HG02840 (cell line): ENCODE results near the gene IGIP.
"Not testable (repeated sequence)": the region's sequence is repeated elsewhere in the genome, so short reads cannot be mapped to it uniquely, and the experiment has no call there.

Experiments
- ATAC-seq: cut with Tn5 transposase; IDR thresholded peaks from one replicate; pipeline ENCODE4 v1.9.1; 2021; ENCODE audit warnings: mild to moderate bottlenecking, moderate library complexity, moderate number of reproducible peaks; ENCODE audit not compliant: unreplicated experiment, low FRiP score

The IGIP gene

DNA sequence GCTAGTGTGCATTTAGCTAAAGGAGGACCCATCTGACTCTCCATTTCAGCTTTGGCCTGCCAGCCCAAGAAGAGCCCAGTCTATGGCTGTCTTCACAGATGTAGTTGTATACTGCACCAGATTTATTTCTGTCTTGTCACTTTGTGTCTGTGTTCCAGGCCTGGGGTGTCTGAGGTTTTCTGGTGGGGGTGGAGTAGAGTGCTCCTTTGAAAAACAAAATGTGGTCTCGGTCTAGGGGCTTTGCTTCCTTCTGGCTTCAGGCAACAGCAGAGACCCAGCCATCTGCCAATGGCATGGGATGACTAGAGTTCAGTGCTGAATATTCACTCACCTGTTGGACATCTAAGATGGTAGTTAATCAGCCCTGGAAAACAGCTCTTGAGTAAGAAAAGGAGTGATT, 10.9 kb downstream of the IGIP start:
- no peak for ATAC-seq

DNA sequence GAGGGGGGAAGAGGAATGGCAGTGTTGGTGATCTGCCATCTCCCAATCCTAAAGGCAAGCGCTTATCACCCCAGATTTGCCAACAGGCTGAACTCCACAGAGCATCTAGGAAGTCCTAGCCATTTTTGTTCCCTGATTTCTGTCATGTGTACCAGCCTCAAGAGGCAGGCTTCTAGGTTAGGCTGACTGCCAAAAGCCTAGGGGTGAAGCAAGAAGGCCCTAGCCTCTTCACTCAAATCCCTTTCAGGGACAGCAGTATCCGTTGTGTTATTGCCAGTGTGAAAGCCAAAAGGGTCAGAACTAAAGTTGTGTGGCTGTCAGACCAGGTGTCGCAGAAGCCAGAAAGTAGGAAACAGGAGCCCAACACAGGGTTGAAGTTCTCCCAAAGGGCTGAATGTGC, 14.7 kb downstream of the IGIP start:
- ATAC-seq, result no peak

DNA sequence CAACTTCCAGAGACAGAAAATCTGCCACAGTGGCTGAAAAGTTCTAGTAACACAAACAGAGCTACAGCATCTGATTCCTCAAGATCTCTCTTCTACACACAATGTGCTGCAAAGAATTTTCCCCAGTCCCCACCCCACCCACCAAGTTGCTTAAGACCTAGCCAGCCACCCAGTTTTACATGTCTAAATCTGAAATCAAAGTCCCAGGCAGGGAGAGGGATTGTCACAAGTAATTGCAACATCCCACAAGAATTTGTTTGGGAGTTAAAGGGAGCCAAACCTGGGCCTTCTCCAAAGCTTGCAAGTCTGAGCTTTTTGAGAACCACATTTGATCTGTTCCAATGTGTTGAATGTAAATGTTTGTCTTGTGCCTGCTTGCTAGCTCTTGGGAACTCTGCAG, 15.5 kb downstream of the IGIP start:
- no peak for ATAC-seq

DNA sequence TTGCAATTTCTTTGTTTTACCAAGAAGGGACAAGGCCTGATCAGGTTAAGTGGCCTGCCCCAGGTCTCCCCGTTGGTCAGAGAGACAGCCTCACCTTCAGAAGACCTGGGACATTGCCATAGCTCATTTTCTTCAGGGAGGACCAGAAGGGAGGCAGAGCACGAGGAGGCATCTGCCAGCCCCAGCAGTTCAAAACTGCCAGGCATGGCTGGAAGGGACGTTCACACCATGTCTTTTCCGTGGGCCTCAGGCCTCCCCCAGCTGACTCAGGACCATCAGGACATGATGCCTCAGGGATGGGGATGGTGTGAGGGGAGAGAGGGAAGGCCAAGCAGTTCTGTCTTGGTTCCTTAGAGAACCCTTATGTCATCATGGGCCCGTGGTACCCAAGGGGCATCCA, 16.5 kb downstream of the IGIP start:
- ATAC-seq, result no peak

DNA sequence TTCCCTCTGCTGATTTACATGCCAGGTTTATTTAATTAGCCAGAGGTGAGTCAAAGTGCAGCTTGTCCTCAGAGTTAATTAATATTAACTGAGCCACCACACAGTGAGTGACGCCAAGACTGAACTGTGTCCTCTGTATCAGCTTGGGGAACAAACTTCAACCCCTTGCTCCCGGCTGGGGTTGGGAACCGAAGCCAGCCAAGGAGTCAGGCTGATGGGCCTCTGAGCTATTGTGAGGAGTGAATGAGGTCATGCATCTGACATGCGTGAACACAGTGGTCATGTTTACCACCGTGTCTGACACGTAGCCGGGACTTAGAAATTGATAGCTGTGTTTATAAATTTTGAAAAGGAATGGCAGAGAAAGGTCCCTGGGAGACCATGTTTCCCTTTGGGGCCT, 17.1 kb downstream of the IGIP start:
- ATAC-seq, result no peak

DNA sequence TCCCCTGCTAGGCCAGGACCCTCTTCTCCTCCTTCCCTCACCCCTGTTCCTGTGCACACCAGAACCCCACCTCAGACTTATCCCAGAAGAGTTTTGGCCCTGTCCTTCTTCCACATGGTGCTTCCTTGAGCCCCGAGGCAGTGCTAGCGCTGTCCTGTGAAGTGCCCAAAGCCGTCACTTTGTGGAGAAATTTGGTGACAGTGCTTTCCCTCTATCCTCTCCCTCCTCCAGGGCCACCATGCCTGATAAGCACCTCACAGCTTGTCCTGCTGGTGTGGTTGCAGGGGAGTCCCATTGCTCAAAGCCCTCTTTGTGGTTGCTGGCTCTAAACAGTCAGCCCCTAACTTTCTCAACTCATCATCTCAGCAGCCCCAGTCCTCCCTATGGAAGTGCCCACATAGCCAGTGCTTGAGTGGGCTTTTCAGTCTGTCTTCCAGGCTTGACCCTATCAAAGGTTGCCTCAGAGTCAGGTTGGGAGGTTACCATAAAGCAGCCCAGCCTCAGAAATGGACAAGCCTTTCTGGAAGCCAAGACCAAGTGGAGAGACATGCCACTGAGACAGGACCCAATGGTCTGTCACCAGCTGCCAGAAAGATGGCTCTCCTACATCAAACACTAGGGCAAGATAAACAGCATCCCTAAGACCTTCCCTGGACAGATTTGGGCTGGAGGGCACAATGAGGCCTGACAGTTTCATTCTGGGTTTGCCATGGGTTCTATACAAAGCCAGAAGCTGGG, 18.0 kb downstream of the IGIP start:
- no peak for ATAC-seq

DNA sequence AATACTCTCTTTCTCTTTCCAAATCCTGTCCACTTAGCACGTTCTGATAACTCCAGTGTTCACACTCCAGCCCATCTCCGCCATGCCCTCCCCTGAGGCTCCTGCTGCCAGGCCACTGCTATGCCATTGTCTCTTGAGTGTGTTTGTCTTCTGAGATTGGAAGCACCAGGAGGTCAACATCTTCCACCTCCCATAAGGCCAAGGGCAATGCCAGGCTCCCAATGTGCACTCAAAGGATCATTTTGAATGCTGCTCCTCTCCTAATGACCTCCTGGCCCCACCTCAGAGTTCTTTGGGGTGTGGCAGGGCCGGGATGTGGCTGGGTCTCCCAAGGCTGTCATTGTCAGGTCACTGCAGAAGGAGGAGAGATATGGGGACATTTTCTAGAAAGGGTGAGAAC, 19.5 kb downstream of the IGIP start:
- ATAC-seq, result no peak

DNA sequence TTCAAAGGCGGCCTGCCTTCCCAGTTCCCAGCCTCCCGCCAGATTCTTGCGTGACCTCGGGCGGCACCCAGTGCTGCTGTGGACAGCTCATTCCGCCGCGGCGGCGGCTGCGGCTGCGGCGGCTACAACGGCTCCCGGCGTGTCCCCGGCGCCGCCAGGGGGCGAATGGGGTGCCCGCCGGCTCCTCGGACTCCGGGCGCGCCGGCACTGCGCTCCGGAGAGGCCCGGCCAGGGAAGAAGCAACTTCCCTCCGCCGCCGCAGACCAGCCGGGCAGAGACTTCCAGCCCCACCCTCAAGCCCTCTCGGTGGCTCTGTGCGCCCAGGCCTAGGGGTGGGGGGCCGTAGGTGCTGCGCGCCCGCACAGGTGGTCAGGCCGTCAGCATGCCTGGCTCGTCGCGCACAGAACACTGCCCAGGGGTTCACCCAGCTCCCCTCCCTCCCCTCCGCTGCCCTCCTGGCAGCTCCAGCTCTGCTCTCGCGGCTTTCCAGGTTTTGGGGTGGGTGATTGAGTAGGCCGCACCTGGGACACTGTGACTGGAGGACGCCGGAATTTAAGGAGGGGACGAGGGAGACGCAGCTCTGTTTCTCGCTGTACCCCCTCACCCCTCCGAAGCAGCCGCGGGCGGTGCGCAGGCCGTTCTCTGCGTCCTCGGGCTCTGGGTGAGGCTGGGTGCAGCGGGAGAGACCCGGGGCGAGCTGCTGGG, 20.2 kb downstream of the IGIP start:
- ATAC-seq, result no peak

DNA sequence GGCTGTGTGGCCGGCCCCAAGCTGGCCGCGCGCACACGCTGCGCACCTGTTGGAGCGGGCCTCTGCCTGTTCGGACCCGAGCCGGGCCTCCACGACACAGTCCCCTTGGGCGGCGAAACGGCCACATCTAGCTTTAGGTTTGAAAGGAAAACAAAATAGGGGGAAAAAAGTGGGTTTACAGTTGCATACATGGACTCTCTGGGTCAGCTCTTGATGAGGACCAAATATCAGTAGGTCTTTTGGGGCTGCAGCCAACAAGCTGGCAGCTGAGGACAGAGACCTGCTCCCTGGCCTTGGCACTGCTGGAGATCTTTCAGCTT, 20.7 kb downstream of the IGIP start:
- no peak for ATAC-seq

DNA sequence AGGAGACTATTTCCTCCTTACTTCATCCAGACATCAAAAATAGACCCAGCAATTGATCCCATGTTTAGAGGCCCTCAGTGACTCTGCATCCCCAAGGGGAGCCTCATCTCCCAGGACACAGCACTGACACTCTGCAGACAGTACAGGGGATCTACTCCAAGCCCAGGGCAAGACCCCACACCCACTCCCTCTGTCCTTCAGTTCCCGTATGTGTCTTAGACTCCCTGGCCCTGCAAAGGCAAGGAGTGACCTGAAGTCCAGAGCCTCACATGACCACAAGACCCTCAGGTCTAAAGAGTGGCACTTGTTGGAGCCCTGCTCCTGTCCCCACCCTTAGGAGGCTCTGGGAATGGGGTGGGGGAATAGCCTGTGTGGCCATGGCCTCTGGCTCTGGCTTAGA, 21.7 kb downstream of the IGIP start:
- ATAC-seq, result no peak

DNA sequence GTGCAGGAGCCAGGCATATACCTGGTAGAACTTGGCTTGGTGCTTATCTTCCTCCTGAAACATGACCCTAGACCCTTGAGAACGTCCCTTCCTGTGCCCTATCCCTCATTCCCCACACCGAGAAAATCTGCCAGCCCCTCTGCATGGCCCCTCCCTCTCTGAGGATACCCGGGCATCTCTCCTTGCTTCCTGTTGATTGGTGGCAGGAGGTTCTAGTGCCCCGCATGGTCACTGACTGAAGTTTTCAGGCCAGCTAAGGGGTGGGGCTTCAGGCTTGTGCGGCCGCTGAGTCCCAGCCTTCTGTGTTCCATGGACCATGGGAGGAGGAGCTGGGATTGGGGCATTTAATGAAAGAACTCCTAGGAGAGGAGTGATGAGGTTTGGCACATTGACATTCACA, 22.8 kb downstream of the IGIP start:
- ATAC-seq, result no peak

DNA sequence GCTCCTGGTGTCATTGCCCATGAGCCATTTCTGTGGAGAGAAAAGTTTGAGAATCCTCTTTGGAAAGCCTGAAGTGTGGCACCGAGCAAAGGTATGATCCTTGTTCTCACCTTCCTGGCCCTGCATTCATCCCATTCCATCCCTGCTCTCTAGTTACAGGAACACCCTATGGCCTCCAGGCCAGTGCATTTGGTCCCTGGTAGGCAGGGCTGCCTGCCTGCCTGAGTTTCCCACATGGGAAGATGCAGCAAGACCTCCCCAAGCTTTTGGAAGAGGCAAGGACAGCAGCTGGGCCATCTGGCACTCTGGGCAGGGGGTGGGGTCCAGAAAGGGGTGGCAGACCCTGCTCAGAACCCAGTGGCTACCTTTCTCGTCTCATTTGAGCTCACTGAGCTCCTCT, 24.5 kb downstream of the IGIP start:
- ATAC-seq, result no peak

DNA sequence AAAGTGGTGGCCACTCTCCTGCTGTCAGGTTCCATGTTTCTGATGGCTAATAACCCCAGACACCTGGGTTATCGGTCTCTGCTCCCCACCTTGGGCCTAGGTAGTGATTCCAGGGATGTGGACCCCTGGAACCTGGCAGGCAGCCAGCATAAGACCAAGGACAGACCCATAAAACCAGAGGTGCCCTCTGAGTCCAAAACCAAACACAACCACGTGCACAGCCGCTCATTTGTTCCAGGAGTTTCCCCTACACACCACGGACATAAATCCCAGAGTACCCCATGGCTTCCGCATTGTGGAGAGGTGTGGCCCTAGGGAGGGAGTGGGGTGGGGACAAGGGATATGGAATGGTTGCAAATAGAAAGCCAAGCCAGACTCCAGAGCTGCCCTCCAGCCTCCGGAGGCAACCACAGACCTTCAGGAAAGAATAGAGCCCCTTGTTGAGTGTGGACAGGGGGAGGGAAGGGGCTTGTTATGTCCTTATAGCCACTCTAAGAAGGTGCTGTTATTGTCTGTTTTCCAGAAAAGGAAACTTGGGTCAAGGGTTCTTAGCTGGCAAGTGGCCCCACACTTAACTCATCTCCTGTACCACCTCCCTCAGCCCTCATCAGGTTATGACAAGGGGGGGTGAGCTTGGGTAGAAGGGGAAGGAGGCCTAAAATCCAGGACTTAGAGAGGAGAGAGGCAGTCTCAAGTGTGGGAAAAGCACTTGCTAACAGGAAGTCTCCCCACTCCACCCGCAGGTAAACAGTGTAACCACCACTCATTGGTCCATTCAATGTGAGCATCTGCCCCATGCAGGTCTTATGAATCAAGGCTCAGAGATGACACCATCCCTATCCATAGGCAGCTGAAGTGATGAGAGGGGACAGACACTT, 25.6 kb downstream of the IGIP start:
- ATAC-seq, result no peak

DNA sequence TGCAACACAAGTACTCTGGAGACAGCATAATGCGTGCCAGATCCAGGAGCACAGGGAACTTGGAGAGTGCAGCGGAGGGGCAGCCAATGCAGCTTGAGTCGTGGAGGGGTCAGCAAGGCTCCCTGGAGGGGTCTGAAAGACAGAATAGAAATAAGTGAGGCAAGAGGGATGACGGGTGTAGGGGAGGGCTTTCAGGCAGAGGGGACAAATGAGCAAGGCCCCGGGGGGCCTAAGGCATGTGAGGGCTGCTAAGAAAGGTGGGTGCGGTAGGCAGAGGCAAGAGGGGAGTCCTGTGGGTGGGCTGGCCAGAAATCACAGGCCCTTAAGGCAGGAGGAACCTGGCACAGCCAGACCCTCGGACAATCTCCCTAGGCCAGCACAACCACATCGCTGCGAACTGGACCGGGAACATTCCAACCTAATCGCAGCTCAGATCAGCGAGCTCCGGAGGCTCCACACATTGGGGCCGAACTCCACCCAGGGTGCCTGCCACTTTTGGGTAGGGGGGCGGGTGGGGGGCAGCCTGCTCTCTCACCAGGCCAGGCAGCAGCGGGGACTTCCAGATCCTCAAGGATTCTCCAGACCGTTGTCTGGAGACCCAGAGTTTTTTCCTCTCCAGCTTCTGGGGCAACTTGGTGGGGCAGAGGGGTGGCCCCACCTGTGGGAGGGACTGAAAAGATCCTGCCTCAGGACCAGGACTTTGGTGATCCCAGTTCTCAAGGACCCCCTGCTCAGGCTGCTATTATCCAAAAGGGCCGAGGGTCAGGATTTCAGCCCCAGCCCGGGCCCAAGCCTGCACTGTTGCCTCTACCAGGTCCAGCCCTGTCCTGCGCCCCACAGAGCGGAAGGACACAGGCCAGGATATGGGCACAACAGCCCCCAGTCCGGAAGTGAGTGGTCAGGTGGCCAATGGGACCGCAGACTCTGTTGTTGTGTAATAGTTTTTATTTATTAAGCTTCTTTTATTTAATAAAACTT, 26.6 kb downstream of the IGIP start:
- ATAC-seq, result no peak

DNA sequence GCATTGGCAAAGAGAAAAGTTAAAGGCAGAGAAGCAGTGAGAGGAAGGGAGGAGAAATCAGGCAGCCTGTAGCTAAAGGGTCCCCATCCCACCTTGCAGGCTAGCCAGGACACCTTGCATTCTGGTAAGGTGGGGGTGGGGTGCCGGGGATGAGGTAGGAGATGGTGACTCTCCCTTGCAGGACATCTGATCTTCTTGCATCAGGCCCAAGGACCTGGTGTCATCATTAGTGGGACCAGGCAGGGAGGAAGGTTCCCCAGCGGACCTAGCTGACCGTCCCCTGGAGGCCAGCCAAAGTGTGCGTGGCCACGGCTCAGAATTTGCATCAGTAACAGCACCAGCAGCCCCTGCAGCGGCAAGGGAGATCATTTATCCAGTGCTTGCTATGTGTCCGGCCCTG, 27.5 kb downstream of the IGIP start:
- no peak for ATAC-seq

DNA sequence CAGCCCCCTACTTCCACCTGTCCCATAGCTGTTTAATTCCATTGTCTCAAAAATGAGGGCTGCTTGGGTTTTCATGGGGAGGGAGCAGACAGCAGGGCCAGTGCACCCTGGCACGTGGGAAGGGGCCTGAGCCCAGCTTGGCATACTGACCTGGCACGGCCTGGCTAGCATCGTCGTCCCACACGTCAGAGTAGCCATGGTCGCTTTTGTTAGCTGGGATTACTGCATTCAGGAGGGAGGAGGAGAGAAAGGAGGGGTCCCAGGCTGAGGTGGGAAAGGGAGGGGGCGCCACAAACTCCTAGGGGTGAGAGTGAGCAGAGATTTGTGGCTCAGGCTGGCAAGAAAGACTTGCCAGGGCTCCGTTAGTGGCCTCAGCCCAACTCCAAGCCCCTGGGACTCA, 28.2 kb downstream of the IGIP start:
- ATAC-seq, result no peak

DNA sequence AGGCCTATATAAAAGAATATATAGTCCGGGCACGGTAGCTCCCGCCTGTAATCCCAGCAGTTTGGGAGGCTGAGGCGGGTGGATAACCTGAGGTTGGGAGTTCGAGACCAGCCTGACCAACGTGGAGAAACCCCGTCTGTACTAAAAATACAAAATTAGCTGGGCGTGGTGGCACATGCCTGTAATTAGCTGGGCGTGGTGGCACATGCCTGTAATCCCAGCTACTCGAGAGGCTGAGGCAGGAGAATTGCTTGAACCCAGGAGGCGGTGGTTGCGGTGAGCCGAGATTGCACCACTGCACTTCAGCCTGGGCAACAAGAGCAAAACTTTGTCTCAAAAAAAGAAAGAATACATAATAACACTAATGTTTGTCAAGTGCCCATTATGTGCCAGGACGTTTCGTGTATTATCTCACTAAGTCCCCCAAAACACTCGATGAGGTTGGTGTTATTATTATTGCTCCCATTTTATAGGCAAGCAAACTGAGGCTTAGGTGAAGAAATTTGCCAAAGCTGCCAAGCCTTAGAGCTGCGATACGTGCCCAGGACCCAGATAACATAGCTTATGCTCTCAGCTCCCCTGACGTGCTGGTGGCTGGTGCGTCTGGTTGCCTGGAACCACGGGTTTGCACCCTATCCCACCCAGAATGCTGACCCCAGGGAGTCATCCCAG, 29.1 kb downstream of the IGIP start:
- not testable (repeated sequence) for ATAC-seq

DNA sequence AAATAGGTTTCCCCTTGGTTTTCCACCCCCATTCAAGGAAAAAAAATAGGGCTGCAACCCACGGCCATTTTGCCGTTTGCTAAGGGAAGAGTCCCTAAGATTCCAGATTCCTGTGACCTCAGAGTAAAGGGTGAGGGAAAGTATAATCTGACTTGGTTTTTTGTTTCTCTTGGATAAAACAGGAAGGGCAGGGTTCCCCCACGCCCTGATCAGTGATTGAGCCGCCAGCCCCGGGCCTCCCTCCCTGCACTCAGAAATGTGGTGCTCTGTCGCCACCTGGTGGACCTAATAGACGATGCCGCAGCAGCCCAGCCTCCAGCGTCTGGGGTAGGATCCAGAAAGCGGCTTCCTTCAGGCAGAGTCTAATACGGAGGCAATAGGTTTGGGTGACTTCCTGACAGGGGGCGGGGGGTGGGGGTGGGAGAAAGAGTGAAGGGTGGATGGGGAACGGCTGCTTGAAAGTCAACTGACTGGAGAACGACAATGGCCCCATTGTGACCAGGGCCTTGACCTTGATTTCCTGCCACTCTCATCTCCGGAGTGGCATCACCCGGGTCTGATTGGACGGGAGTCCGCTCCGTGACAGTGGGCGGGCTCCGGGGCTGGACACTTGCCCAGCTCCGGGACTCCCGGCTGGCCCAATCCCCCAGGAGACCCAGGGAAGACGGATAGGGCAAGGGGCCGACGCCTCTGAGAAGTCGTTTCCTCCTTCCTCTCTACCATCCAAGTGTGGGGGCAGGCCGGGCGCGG, 31.5 kb downstream of the IGIP start:
- ATAC-seq, result peak; percentile 93
